Measurements from ENCODE around the gene RARG.
"Not testable (repeated sequence)": the region's sequence is repeated elsewhere in the genome, so short reads cannot be mapped to it uniquely, and the experiment has no call there.

RARG gene

GRCh38 chr12:53208877-53209463 lies 23.0 kb downstream of the RARG start:
- peak; percentile 78 for DNase-seq (ENCODE audit: low spot score)

- no peak for DNase-seq (ENCODE audit: low spot score)
Observed at GRCh38 chr12:53208435-53208834, 23.6 kb downstream of the RARG start.

- DNase-seq (ENCODE audit: low spot score) = peak; percentile 81
Observed at GRCh38 chr12:53207042-53207441, 25.0 kb downstream of the RARG start, which contains the start of gene ITGB7. Gene ITGB7, minus strand, starts transcription at chr12:53207251. Its CDS starts 6,808 bp downstream, at chr12:53200443.

- DNase-seq (ENCODE audit: low spot score) = no peak
Observed at GRCh38 chr12:53205747-53206419, 26.1 kb downstream of the RARG start.

GRCh38 chr12:53204351-53204750 lies 27.7 kb downstream of the RARG start:
- DNase-seq (ENCODE audit: low spot score) = no peak

- DNase-seq (ENCODE audit: low spot score) = not testable (repeated sequence)
Observed at GRCh38 chr12:53202316-53202715, 29.7 kb downstream of the RARG start.

GRCh38 chr12:53201639-53202038 lies 30.4 kb downstream of the RARG start:
- DNase-seq (ENCODE audit: low spot score) = no peak

GRCh38 chr12:53201177-53201541 lies 30.9 kb downstream of the RARG start:
- DNase-seq (ENCODE audit: low spot score) = no peak

- peak; percentile 68 for DNase-seq (ENCODE audit: low spot score)
Observed at GRCh38 chr12:53200458-53201176, 31.4 kb downstream of the RARG start.

- no peak for DNase-seq (ENCODE audit: low spot score)
Observed at GRCh38 chr12:53200107-53200457, 31.9 kb downstream of the RARG start.

- DNase-seq (ENCODE audit: low spot score) = no peak
Observed at GRCh38 chr12:53199700-53200099, 32.3 kb downstream of the RARG start.

- DNase-seq (ENCODE audit: low spot score) = no peak
Observed at GRCh38 chr12:53198486-53199110, 33.4 kb downstream of the RARG start.

GRCh38 chr12:53197011-53197640 lies 34.9 kb downstream of the RARG start:
- no peak for DNase-seq (ENCODE audit: low spot score)

- DNase-seq (ENCODE audit: low spot score) = no peak
Observed at GRCh38 chr12:53196486-53196885, 35.5 kb downstream of the RARG start.

- DNase-seq (ENCODE audit: low spot score) = no peak
Observed at GRCh38 chr12:53195516-53196420, 36.2 kb downstream of the RARG start.

GRCh38 chr12:53194973-53195372 lies 37.0 kb downstream of the RARG start:
- no peak for DNase-seq (ENCODE audit: low spot score)

- DNase-seq (ENCODE audit: low spot score) = no peak
Observed at GRCh38 chr12:53193985-53194716, 37.9 kb downstream of the RARG start.

- DNase-seq (ENCODE audit: low spot score) = no peak
Observed at GRCh38 chr12:53193040-53193439, 39.0 kb downstream of the RARG start.

- no peak for DNase-seq (ENCODE audit: low spot score)
Observed at GRCh38 chr12:53192531-53193021, 39.4 kb downstream of the RARG start.

GRCh38 chr12:53191885-53192530 lies 40.0 kb downstream of the RARG start:
- DNase-seq (ENCODE audit: low spot score) = no peak

Data from germinal center (tissue), 1 donor.